Measurements from ENCODE around the gene PSORS1C1. TPM values are rescaled to one million over a fixed set of nuclear protein-coding genes. Genes with fewer than 3 reads are reported as not detected.
"Not testable (repeated sequence)": the region's sequence is repeated elsewhere in the genome, so short reads cannot be mapped to it uniquely, and the experiment has no call there.

Gene PSORS1C1
- polyA plus RNA-seq, 3 donors = 0.02 to 2.0 (median 0.28) TPM

GRCh38 chr6:31185695-31186051 lies 71.1 kb downstream of the PSORS1C1 start:
- 54 to 71% (median 55%) methylated on average over 4 of the region's 4 CpGs for WGBS, 3 donors
- H3K27ac ChIP-seq (ENCODE audit: low read depth, low read length) = not testable (repeated sequence)

DNA sequence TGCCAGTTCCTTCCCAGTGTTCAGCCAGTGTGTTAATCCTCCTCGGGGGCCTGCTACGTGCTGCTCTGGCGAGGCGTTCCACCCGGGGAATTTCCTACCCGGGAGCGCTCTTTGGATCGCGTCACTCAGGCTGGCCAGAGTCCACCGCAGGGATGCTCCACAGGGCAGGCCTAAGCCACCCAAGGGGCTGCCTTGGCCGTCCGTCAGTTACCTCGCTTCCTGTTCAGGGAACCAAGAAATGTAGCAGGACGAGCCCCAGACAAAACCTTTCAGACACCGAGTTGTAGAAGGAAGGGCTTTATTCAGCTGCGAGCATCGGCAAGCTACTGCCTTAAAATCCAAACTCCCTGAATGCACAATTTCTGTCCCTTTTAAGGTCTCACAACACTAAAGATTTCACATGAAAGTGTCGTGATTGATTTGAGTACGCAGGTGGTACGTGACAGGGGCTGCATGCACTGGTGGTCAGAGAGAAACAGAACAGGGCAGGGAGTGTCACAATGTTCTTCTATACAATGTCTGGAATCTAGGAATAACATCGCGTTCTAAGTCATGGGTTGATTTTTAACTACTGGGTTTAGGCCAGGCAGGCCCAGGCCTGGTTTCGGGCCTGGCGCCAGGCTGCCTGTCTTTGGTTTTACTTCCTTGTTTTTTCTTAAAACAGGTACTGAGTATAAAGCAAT lies 71.6 kb downstream of the PSORS1C1 start:
- no peak overlapping the region for H3K27ac ChIP-seq (ENCODE audit: low read depth, low read length)
- 27 to 65% (median 53%) methylated on average over 24 of the region's 24 CpGs for WGBS, 3 donors

- H3K27ac ChIP-seq (ENCODE audit: low read depth, low read length) = no peak overlapping the region
Observed at GRCh38 chr6:31187780-31188194, 73.2 kb downstream of the PSORS1C1 start.

DNA sequence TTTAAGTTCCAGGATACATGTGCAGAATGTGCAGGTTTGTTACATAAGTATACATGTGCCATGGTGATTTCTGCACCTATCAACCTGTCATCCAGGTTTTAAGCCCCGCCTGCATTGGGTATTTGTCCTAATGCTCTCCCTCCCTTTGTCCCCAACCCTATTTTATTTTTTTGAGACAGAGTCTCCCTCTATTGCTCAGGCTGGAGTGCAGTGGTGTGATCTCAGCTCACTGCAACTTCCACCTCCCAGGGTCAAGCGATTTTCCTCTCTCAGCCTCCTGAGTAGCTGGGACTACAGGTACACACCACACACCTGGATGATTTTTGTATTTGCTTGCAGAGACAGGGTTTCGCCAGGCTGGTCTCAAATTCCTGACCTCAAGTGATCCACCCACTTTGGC lies 74.6 kb downstream of the PSORS1C1 start:
- not testable (repeated sequence) for H3K27ac ChIP-seq (ENCODE audit: low read depth, low read length)

More at GRCh38 chr6:31187780-31188194, 73.2 kb downstream of the PSORS1C1 start:
- WGBS, 3 donors = 25 to 89% (median 89%) methylated on average over 5 of the region's 5 CpGs

More for the DNA sequence above, 74.6 kb downstream of the PSORS1C1 start:
- WGBS, 3 donors = 60 to 93% (median 93%) methylated on average over 3 of the region's 3 CpGs

Other genes starting within 250 kb of the PSORS1C1 start
- gene DDR1, start 230.3 kb upstream of the PSORS1C1 start, polyA plus RNA-seq = 10 to 100 TPM; 24.2 to 83.5 (median 57.4) TPM
- 10 to 100 TPM; 15.5 to 35.9 (median 16.5) TPM for gene GTF2H4, start 206.6 kb upstream of the PSORS1C1 start, polyA plus RNA-seq
- gene VARS2, start 200.6 kb upstream of the PSORS1C1 start, polyA plus RNA-seq = 10 to 100 TPM; 14.2 to 25.3 (median 20.9) TPM
- 1 to 10 TPM in 1 of 3 donors, under 1 TPM in 1, not detected in 1; 0.42 to 6.6 TPM for gene SFTA2, start 182.6 kb upstream of the PSORS1C1 start, polyA plus RNA-seq
- gene MUCL3, start 173.8 kb upstream of the PSORS1C1 start, polyA plus RNA-seq = 1 to 10 TPM in 2 of 3 donors, under 1 TPM in 1; 0.08 to 8.5 (median 2.7) TPM
- gene MUC21, start 131.1 kb upstream of the PSORS1C1 start, polyA plus RNA-seq = 1 to 10 TPM in 1 of 3 donors, under 1 TPM in 1, not detected in 1; 0.05 to 1.1 TPM
- gene MUC22, start 104.3 kb upstream of the PSORS1C1 start, polyA plus RNA-seq = not detected
- gene C6orf15, start 2.2 kb upstream of the PSORS1C1 start, polyA plus RNA-seq = not detected
- gene CDSN, start 5.6 kb downstream of the PSORS1C1 start, polyA plus RNA-seq = under 1 TPM in 1 of 3 donors, not detected in 2; 0.03 TPM
- gene PSORS1C2, start 24.3 kb downstream of the PSORS1C1 start, polyA plus RNA-seq = under 1 TPM in 1 of 3 donors, not detected in 2; 0.07 TPM
- gene CCHCR1, start 43.0 kb downstream of the PSORS1C1 start, polyA plus RNA-seq = 10 to 100 TPM in 1 of 3 donors, 1 to 10 TPM in 2; 6.1 to 11.0 (median 7.4) TPM
- 1 to 10 TPM; 1.4 to 3.9 (median 2.4) TPM for gene TCF19, start 43.8 kb downstream of the PSORS1C1 start, polyA plus RNA-seq
- 1 to 10 TPM in 2 of 3 donors, under 1 TPM in 1; 0.79 to 4.9 (median 1.4) TPM for gene POU5F1, start 55.9 kb downstream of the PSORS1C1 start, polyA plus RNA-seq
- 100 to 1,000 TPM; 119 to 485 (median 257) TPM for gene HLA-C, start 157.3 kb downstream of the PSORS1C1 start, polyA plus RNA-seq
- 1,000 to 10,000 TPM in 1 of 3 donors, 100 to 1,000 TPM in 2; 379 to 1,027 (median 723) TPM for gene HLA-B, start 242.4 kb downstream of the PSORS1C1 start, polyA plus RNA-seq

Measured in adipose tissue (tissue), 3 donors.